IPS DF 4.7 (cell line): ENCODE results near the gene CHD1.

Experiments
- DNase-seq: peaks from one replicate; pipeline ENCODE4 v3.0.0-alpha.2; 2013; ENCODE audit warnings: low spot score; ENCODE audit errors: extremely low read depth

Gene CHD1

DNA sequence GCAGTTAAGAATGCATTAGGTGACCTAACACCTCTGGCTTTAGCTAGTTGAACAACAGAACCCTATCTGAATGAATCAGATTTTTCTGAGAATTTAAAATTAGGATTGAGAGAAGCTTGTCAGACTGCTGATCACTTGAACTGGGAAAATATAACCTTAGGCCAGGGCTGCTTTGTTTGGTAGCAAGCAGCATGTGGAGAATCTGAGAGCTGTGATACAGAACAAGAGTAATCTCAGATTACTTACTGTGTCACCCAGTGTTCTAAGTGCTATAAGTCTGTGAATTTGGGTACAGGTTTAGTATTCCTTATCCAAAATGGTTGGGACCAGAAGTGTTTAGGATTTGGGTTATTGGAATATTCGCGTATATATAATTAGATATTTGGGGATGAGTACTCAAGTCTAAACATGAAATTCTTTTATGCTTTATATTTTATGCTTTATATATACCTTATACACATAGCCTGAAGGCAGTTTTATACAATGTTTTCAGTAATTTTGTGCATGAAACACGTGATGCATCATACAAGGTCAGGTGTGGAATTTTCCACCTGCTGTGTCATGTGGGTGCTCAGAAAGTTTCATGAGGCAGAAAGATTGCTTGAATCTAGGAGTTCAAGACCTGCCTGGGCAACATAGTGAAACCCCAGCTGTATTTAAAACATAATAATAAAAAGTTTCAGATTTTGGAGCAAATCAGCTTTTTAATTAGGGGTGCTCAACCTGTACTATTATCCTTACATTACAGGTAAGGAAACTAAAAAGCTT lies 8.3 kb upstream of the CHD1 start:
- DNase-seq, result no peak

DNA sequence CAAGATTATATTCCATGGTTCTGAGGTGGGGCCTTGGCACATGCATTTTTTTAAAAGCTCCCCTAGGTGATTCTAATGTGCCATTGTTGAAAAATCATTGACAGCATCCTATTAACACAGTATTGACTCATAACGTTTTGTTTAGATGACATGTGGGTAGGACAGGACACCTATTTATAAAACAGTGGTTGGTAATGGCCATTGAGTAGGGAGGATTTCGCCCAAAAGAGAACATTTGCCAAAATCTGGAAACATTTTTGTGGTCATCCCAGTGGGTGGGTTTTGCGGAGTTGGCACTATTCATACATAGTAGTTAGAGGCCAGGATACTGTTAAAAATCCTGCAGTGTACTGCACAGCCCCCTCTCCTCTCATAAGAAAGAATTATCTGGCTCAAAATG lies 6.4 kb upstream of the CHD1 start:
- no peak for DNase-seq

DNA sequence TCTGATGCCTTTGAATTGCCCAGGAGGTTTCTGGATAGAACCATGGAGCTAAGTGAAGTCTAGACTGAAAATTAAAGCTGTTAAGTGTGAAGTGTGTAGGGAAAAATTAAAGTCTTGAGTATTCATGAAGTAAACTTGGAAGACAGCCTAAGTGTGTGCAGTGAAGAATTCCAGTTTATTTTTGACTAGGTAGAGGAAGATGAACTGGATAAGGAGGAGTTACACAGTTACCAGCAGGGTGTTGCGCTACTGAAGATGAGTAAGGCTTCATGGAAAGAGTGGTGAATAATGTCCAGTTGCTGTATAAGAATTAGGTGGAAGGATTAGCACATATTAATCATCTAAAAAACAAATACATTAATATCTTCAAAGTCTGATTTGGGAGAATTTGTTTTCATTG lies 5.7 kb upstream of the CHD1 start:
- no peak for DNase-seq

DNA sequence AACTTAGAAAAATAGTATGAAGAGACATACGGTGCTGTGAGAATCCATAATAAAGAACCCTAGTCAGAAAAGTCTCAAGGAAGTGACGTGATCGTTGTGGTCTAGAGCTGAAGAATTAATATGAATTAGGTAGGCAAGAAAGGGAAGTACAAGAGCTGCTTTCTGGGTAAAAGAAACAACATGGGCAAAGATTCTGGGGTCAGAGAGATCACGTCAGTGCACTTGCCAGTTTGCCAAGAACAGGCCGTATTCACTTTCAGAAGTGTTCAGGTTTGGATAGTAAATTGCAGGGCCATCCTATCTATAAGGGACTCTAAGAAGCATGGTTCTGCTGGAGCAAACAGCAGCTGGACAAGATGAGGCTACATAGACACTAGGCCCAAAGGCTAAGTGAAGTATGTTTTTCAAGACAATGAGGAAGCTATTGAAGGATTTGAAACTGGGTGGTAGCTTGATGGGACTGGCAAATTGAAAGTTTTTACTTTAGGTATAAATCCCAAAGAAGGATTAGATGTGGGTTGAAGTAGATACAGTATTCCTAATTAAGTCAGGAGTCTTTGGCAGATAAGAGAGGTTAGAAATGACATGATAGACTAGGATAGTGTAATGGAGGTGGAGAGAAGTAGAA lies 4.8 kb upstream of the CHD1 start:
- no peak for DNase-seq

DNA sequence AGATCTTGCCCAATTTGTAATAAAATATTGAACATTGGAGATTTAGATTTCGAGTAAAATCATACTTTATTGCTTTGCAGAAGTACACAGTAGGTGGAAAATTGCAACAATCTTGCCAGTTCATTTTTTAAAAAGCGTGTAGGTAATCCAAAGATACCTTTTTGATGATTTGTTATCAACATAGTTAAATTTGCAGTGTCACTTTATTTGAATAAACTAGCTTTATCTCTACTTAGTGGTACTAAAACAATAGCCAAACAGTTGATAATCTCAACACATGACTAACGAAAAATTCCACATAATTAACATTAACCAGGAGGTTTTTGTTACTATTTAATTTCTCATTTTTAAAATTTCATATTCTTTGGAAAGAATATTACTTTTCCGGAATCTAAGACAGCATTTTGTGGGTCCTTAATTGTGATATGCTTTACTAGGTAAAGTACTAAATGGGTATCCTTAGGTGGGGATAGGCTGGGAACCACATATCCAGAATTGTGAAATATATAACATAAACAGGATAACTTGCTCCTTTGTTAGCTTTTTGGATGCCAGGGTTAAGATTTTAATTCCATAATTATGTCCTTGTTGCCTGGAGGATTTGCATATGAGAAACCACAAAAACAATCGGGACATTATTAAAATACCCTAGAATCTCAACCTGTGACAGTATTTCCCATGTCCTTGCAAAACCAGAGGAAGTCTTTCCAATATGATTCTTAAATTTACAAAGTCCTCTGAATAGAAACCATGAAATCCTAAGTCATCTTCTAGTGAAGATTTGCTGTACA lies 2.4 kb upstream of the CHD1 start:
- DNase-seq, result no peak

DNA sequence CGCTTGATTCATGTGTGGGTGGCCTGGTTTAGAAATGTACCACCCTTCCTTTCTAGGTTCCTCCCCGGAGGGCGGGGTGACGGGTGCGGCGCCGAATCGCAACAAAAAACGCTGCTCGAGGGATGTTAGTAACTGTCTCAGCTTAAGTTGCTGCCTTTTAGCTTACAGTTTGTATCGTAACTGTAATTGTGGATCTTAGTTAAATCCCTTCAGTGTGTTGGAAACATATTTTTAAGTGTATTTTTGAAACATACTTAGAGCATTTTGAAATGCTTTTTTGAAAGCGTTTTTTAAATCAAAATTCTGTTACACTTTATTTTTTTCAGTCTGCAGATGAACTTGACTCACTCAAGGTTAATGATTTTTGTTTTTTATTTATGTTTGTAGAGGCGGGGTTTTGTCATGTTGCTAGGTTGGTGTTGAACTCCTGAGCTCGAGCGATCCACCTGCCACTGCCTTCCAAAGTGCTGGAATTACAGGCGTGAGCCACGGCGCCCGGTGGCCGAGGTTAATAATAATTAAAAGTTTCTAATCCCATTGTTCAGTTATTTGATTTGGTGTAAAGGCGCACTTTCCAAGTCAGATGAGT lies 997 bp upstream of the CHD1 start:
- DNase-seq, result no peak

DNA sequence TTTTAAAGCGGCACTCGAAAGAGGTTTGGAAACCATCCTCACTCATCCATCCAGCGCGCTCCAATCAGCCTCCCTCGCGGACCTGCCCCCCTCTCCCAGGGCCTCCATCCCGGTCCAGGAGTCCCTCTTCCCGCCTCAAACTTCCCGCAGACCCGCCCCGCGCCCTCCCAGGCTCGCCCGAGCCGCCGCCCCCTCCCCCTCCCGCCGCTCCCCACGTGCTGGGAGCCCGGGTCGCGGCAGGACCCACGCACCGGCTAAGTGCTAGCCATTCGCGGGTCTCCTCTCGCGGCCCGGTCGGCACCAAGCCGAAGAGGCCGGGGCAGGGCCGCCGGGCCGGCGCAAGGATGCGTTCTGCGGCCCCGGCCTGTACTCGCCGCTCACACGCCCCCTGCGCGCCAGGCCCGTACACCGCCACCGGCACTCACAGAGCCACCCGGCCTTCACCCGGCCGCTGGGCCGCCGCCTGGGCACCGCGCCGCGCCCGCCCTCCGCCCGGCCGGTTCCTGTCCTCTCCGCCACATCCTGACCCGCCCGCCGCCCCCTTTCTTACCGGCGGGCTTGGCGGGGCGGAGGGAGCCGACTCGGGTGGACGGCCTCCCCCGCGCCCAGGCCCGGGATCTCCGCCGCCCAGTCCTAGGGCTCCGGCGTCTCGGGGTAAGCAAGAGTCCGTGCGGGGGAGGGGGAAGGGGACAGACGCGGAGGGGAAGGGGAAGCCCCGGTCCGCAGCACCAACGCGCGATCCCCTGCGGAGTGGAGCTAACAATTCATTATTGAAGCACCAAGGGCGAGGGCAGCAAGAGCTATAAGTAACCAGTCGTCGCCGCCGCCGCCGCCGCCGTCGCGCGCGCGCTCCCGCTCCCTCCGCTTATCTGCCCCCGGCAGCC lies 576 bp downstream of the CHD1 start:
- no peak for DNase-seq

DNA sequence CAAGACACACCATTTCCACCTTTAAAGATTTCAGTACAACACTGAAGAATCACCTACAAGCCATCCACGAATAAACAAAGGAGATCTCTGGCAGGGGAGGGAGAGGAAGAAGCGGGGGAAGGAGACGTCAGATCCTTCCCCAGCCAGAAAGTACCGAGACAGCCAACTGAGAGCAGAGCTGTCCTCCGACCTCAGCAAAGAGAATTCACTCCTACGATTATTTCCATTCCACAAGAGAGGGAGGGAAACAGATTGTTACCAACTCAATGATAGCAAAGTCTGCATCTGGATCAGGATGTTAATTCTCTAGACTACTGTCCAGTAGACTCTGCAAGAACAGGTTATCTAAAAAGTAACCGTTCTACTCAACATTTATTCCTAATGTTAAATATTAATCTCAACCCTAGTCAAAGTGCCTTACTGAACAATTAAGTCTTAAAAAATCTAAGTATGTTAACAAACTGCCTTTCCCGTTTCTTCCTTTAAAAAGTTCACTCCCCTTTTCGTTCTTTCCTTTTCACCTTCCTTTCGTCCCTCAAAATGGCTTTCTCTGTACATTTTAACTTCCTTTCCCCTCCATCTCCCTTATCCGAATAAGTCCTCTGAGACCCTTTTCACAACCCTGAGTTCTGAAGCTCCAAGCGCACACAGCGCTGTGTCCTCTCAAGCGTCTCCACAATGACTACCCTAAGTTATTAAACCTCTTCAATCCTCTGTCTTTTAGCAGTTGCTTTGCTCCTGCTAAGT lies 1.4 kb downstream of the CHD1 start:
- no peak for DNase-seq

DNA sequence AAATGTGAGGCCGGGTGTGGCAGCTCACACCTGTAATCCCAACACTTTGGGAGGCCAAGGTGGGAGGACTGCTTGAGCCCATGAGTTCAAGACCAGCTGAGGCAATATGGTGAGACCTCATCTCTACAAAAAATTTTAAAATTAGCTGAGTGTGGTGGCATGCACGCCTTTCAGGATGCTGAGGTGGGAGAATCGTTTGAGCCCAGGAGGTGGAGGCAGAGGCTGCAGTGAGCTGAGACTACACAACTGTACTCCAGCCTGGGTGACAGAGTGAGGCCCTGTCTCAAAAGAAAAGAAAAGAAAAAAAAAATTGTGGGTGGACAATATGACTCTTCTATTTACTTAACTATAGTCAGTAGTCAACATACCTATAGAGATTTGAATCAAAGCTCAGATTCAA lies 4.8 kb downstream of the CHD1 start:
- no peak for DNase-seq

DNA sequence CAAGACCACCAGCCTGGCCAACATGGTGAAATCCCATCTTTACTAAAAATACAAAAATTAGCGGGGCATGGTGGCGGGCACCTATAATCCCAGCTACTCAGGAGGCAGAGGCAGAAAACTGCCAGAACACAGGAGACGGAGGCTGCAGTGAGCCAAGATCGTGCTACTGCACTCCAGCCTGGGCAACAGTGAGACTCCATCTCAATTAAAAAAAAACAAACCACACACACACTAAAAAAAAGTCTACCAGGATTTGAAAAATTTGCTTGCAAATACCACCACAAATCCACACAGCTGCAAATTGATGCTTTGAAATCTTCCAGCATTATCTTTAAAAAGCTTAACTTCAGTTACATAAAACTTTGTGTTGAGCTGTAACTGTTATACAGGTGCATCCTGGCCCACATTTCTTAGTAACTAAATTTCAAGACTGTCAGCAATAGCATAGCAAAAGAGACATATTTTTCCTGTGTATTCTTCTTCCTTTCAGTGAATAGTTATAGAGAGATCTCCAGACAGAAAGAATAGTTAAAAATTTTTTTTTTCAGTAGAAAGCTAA lies 6.8 kb downstream of the CHD1 start:
- no peak for DNase-seq

DNA sequence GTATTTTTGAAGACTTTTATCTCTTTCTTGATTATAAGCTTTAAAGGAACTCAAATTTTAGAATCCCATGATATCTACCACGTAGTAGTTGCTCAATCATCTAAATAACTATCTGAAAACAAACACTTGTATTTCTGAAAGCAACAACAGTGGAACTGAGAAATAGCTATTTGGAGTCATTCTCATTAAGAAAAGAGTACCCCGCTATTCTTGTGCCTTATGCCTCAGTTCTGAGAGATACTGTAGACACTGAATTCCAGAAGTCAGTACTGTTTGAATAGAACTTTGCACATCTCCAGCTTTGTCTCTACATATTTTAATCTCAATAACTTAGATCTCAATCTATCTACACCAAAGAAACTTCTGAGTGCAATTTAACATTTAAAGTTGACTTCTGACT lies 11.4 kb downstream of the CHD1 start:
- no peak for DNase-seq

DNA sequence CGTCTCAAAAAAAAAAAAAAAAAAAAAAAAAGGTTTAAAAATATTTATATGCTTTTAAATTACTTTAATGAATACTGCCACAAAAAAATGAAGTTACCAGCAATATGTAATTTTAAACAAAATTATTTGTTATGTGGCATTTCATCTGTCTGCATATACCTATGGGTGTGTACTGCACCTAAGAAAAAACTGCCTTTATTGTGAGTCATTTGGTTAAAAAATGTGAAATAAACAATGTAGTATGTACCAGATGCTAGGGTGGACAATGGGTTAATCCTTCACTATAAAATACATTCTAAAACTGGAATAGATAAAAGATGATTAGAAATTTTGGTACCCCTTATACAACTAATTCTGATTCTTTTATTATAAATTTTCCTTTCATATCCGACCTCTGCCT lies 12.3 kb downstream of the CHD1 start:
- DNase-seq, result no peak

DNA sequence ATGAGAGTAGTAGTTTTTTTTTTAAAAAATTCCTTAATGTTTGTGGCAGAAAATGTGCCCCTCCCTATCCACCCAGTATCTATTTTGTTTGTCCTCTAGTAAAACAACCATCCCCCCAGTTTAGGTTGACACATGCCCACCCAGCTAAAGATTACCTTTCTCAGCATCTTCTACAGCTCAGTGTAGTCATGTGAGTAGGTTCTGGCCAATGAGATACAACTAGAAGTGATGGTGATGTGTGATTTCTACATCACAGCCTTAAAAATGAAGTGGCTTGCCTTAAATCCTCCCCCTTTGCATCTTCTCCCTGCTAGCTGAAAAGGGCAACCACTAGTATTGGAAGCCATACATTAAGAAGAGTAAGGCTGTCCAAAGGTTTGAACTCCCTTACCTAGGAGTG lies 14.9 kb downstream of the CHD1 start:
- no peak for DNase-seq

DNA sequence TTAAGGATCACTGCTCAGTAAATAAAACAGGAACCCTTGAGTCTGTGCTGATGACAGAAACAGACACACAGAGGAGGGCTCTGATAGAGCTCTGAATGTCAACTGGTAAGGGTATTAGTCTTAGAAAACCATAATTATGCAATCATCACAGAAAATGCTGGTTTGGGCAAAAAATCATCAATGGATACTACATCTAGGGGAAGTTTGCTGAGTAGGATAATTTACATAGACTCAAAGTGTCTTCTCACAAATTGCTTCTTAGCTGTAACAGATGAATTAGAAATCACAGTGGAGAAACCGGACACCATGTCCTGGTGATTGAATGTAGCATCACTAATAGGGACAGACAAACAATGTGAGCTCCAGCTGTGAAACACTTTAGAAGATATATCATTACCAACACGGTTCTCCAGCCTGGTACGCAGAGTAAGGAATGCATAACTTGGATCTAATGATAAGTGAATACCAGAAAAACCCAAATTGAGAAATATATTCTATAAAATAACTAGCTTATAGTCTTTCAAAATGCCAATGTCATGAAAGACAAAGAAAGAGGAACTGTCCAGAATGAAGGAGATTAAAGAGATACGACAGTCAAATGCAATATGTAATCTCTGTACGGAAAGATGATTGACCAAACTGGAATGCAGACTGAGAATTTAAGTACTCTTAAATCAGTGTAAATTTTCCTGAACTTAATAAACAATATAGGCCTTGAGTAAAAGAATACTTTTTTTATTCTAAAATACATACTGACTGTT lies 17.3 kb downstream of the CHD1 start:
- DNase-seq, result no peak

DNA sequence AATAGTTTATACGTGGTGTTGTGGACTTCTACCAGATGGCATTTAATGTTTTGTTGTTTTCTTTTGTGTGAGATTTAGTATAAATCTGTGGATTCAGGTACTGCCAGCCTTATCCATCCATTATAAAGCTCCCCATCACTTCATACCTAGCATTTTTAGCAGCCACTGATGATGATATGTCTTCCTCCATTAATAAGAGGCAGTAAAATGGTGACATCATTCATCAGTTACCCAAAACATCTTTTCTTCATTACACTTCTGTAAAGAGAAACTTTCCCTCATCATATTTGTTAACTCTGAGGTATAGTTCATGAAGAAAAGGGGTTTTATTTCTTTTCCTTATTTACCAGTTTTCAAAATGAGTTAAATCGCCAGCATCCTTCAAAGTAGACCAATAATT lies 19.4 kb downstream of the CHD1 start:
- DNase-seq, result no peak

DNA sequence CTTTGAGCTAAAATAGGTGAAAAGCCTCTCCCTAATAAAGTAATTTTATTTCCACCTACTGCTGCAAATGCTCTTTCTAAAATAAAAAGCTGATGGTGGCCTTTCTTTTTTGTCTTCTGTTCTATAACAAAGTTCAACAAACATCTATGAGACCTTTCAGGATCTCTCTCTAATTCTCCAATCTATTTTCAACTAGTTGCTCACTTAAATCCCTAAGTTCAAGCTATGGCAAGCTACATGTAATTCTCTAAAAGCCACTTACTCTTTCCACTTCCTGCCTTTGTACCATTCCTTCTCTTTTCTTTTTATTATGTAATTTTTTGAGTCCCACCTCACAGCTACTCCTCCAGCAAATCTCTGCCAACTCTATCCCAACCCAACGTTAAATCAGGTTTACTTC lies 20.9 kb downstream of the CHD1 start:
- no peak for DNase-seq

DNA sequence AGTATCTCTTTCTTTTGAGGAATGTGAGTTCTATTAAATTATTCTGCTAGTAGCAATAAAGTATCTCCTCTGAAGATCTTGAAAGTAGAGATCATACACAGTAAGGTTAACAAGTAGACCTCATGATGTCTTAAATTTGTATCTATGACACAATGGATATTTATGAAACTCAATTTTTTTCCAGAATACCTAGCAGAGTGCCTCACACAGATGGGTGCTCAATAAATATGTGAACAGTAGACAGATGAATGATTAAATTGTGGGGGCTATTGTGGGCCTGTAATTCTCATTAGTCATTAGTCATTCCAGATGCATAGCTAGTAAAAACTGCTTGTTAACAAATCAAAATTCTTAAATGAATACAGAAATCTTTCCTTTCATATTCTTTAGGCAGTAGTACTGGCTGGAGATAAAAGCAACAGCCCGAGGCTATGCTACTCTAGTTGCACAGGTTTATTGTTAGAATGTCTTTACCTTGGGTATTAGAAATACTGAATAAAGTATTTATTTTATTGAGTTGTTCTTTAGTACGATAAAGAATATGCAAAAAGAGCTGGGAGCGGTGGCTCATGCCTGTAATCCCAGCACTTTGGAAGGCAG lies 22.0 kb downstream of the CHD1 start:
- DNase-seq, result no peak

DNA sequence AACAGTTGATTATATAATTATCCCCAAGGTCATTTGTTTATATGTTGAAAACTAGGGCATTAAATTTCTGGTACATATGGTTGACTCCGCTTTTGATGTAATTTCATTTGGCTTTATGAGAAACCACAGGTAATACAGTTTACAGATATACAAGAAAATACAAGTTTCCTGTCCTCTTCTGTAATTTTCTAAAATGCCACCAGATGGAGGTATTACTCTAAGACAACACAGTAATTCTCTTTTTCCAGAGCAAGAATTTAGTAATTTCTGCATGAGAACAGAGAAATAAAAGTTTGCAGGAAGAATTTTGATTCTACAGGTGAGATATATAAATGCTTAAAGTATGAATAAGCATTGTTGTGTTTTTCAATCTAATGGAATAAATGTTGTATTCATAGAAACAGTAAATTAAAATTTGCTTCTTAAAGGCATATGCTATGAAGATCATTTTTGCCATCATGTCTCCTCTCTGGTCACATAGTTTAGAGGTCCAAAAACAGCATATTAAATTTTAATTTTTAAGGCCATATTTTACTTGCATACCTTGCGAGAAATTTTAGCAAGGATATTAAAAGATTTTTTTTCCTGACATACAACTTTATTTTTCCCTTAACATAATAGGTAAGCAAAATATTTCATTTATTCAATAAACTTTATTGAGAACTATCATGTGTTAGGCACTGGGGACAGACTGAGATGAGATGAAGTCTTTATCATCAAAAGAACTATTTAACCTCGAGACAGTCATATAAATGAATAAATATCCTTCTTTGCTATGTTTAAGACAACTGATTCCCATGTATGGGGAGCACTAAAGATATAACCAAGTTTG lies 22.7 kb downstream of the CHD1 start:
- no peak for DNase-seq
